Thyroid gland (tissue), 4 donors: ENCODE measurements around the gene ZBTB18. TPM values are rescaled to one million over a fixed set of nuclear protein-coding genes. Genes with fewer than 3 reads are reported as not detected.

ENCODE experiments used
- DNase-seq, 2 donors: peaks; one replicate each; pipeline ENCODE4 v3.0.0-alpha.2; 2019
- H3K27ac ChIP-seq, 3 donors: fragments of 200-600 bp; sonication (generic); 1 replicate in 2 of 3; 2 replicates in 1 of 3; pipeline ENCODE4 v1.5.1; 2016 to 2019; ENCODE audit warnings: mild to moderate bottlenecking in 1 of 3, moderate library complexity in 1 of 3
- H3K27me3 ChIP-seq: fragments of 200-600 bp; sonication (generic); one replicate; pipeline ENCODE4 v1.5.1; 2019
- H3K36me3 ChIP-seq, 2 donors: fragments of 200-600 bp; sonication (generic); one replicate each; pipeline ENCODE4 v1.5.1; 2016 to 2019
- H3K4me1 ChIP-seq, 2 donors: fragments of 200-600 bp; sonication (generic); one replicate each; pipeline ENCODE4 v1.5.1; 2017 to 2019
- H3K4me3 ChIP-seq, 3 donors: fragments of 200-600 bp; sonication (generic); replicated peaks in 1 of 3; 1 replicate in 2 of 3; 2 replicates in 1 of 3; pipeline ENCODE4 v1.5.1; 2016; ENCODE audit warnings: mild to moderate bottlenecking in 1 of 3
- H3K9me3 ChIP-seq: fragments of 200-600 bp; sonication (generic); one replicate; pipeline ENCODE4 v1.5.1; 2017
- CTCF ChIP-seq, 6 experiments: fragments of 200-600 bp in 3 of 6; fragments of 450-650 bp in 3 of 6; sonication (generic) in 3 of 6; IDR thresholded peaks; one replicate each; pipeline ENCODE4 v1.5.1; 2016 to 2019; ENCODE audit warnings: antibody characterized with exemption in 6 of 6, mild to moderate bottlenecking in 2 of 6, inconsistent platforms in 1 of 6, moderate library complexity in 1 of 6
- POLR2A ChIP-seq, 2 donors: fragments of 450-650 bp; IDR thresholded peaks; one replicate each; pipeline ENCODE4 v1.6.1; 2017; ENCODE audit warnings: antibody characterized with exemption in 2 of 2, mild to moderate bottlenecking in 2 of 2, moderate library complexity in 1 of 2
- WGBS, 2 donors: methylation state at CpG; one replicate each; pipeline ENCODE4 v1.1.5; 2017; 5-methylcytosine and 5-hydroxymethylcytosine counted together
- intact Hi-C: fragments of 100-400 bp; cut with DNase I; formaldehyde crosslinking; loops from one replicate; pipeline ENCODE4 v1.15.1; 2023
- total RNA-seq, 4 donors: library from RNA; depleted of rRNA; stranded (reverse); fragments of >200 nt; gene quantifications; one replicate each; pipeline ENCODE4 v1.2.3, GENCODE V29; 2016

ZBTB18 gene
- total RNA-seq, 4 donors from 2014 or later: 15.5 to 20.6 (median 18.3) TPM

- 83 to 87% methylated on average over 9 of the region's 9 CpGs for WGBS, 2 donors
- H3K9me3 ChIP-seq: no peaks in the 10 kb centered on the region
- H3K27me3 ChIP-seq: no peaks in the 10 kb centered on the region
- intact Hi-C loops: no loop called here
- no peak overlapping the region for H3K27ac ChIP-seq
- no peak for DNase-seq
- H3K4me3 ChIP-seq: no peak overlapping the region
- H3K4me1 ChIP-seq: no peaks in the 10 kb centered on the region
- TF ChIP-seq CTCF (IDR thresholded peaks at IDR 0.05) (no peak), POLR2A (IDR thresholded peaks at IDR 0.05) (no peak)
- H3K36me3 ChIP-seq: no peaks in the 10 kb centered on the region
Observed at GRCh38 chr1:244022864-244023440, 28.1 kb upstream of the ZBTB18 start.

GRCh38 chr1:244027491-244028145 is 23.5 kb upstream of the ZBTB18 start:
- H3K9me3 ChIP-seq: no peaks in the 10 kb centered on the region
- TF ChIP-seq CTCF (IDR thresholded peaks at IDR 0.05): no peak
- TF ChIP-seq POLR2A (IDR thresholded peaks at IDR 0.05): no peak
- no peaks in the 10 kb centered on the region for H3K27me3 ChIP-seq
- no peaks in the 10 kb centered on the region for H3K4me1 ChIP-seq
- 85 to 89% methylated on average over 17 of the region's 17 CpGs for WGBS, 2 donors
- H3K4me3 ChIP-seq: no peak overlapping the region
- no peak overlapping the region for H3K27ac ChIP-seq
- intact Hi-C loops: no loop called here
- H3K36me3 ChIP-seq: no peaks in the 10 kb centered on the region
- no peak for DNase-seq

GRCh38 chr1:244028701-244029100 is 22.4 kb upstream of the ZBTB18 start:
- intact Hi-C loops: no loop called here
- H3K27ac ChIP-seq: no peak overlapping the region
- no peaks in the 10 kb centered on the region for H3K4me1 ChIP-seq
- 71 to 72% methylated on average over 3 of the region's 3 CpGs for WGBS, 2 donors
- no peak overlapping the region for H3K4me3 ChIP-seq
- H3K36me3 ChIP-seq: no peaks in the 10 kb centered on the region
- H3K9me3 ChIP-seq: no peaks in the 10 kb centered on the region
- DNase-seq: no peak
- no peak for TF ChIP-seq CTCF (IDR thresholded peaks at IDR 0.05)
- TF ChIP-seq POLR2A (IDR thresholded peaks at IDR 0.05): no peak
- no peaks in the 10 kb centered on the region for H3K27me3 ChIP-seq

- no peaks in the 10 kb centered on the region for H3K4me1 ChIP-seq
- no peak overlapping the region for H3K27ac ChIP-seq
- H3K36me3 ChIP-seq: no peaks in the 10 kb centered on the region
- TF ChIP-seq POLR2A (IDR thresholded peaks at IDR 0.05) (no peak), CTCF (IDR thresholded peaks at IDR 0.05) (no peak)
- intact Hi-C loops: no loop called here
- DNase-seq: no peak
- WGBS, 2 donors: 66 to 67% methylated on average over 3 of the region's 3 CpGs
- no peaks in the 10 kb centered on the region for H3K9me3 ChIP-seq
- no peaks in the 10 kb centered on the region for H3K27me3 ChIP-seq
- no peak overlapping the region for H3K4me3 ChIP-seq
Observed at GRCh38 chr1:244029124-244029523, 22.0 kb upstream of the ZBTB18 start.

GRCh38 chr1:244030481-244031040 is 20.5 kb upstream of the ZBTB18 start:
- TF ChIP-seq CTCF (IDR thresholded peaks at IDR 0.05): no peak
- no peak for TF ChIP-seq POLR2A (IDR thresholded peaks at IDR 0.05)
- WGBS, 2 donors: 84 to 85% methylated on average over 13 of the region's 13 CpGs
- intact Hi-C loops: no loop called here

More at GRCh38 chr1:244030481-244031040, 20.5 kb upstream of the ZBTB18 start:
- H3K27ac ChIP-seq: no peak overlapping the region
- no peaks in the 10 kb centered on the region for H3K4me1 ChIP-seq
- H3K36me3 ChIP-seq: no peaks in the 10 kb centered on the region
- H3K4me3 ChIP-seq: no peak overlapping the region
- H3K27me3 ChIP-seq: no peaks in the 10 kb centered on the region
- H3K9me3 ChIP-seq: no peaks in the 10 kb centered on the region
- DNase-seq: no peak
